Vagina (tissue), 2 donors: ENCODE measurements around the gene CRACDL.

Experiments
- POLR2AphosphoS5 ChIP-seq, 2 donors: sonication (generic); formaldehyde crosslinking; IDR thresholded peaks; one replicate each; pipeline ENCODE4 v1.9.0; 2017; ENCODE audit warnings: antibody characterized with exemption in 2 of 2, mild to moderate bottlenecking in 2 of 2, low read depth in 1 of 2; ENCODE audit not compliant: insufficient read depth in 1 of 2
- TF ChIP-seq, protein P1 (sequence below), 3 experiments: fragments of 450-650 bp in 2 of 3; fragments of 200-600 bp in 1 of 3; sonication (generic) in 1 of 3; IDR thresholded peaks; one replicate each; pipeline ENCODE4 v1.5.1; 2017 to 2019; ENCODE audit warnings: antibody characterized with exemption in 3 of 3, mild to moderate bottlenecking in 2 of 3, moderate library complexity in 2 of 3

DNA sequence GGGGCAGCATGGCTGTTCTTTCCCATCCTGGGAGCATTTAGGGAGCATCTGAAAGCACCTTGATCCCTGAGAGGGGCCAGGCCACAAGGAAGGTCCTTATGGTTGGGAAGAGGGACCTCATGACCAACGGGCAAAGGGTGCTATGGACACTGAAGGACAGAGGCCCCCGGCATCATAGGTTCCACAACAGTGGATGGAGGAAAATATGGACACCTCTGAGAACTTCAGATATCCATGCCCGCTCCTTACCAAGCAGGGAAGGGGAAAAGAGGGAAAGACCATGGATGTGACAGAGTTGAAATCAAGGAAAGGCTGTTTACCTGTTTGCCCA, 111.0 kb downstream of the CRACDL start:
- TF ChIP-seq, protein P1, sequence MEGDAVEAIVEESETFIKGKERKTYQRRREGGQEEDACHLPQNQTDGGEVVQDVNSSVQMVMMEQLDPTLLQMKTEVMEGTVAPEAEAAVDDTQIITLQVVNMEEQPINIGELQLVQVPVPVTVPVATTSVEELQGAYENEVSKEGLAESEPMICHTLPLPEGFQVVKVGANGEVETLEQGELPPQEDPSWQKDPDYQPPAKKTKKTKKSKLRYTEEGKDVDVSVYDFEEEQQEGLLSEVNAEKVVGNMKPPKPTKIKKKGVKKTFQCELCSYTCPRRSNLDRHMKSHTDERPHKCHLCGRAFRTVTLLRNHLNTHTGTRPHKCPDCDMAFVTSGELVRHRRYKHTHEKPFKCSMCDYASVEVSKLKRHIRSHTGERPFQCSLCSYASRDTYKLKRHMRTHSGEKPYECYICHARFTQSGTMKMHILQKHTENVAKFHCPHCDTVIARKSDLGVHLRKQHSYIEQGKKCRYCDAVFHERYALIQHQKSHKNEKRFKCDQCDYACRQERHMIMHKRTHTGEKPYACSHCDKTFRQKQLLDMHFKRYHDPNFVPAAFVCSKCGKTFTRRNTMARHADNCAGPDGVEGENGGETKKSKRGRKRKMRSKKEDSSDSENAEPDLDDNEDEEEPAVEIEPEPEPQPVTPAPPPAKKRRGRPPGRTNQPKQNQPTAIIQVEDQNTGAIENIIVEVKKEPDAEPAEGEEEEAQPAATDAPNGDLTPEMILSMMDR (IDR thresholded peaks at IDR 0.05) = no peak
- TF ChIP-seq POLR2AphosphoS5 (IDR thresholded peaks at IDR 0.05; ENCODE audit: insufficient read depth in 1 of 2, low read depth in 1 of 2) = no peak
